HG03460 (cell line): ENCODE results near the gene PIGU.
"Not testable (repeated sequence)": the region's sequence is repeated elsewhere in the genome, so short reads cannot be mapped to it uniquely, and the experiment has no call there.

Experiments
- ATAC-seq: cut with Tn5 transposase; IDR thresholded peaks from one replicate; pipeline ENCODE4 v1.9.1; 2021; ENCODE audit not compliant: unreplicated experiment

The PIGU gene

GRCh38 chr20:34663213-34663943 lies 13.5 kb downstream of the PIGU start:
- no peak for ATAC-seq

DNA sequence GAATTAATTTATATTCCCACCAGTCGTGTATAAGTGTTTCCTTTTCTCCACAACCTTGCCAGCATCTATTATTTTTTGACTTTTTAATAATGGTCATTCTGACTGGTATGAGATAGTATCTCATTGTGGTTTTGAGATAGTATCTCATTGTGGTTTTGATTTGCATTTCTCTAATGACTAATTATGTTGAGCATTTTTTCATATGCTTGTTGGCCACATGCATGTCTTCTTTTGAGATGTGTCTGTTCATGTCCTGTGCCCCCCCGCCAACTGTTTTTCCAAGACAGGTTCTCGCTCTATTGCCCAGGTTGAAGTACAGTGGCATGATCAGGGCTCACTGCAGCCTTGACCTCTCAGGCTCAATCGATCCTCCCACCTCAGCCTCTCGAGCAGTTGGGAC lies 15.1 kb downstream of the PIGU start:
- ATAC-seq = not testable (repeated sequence)

DNA sequence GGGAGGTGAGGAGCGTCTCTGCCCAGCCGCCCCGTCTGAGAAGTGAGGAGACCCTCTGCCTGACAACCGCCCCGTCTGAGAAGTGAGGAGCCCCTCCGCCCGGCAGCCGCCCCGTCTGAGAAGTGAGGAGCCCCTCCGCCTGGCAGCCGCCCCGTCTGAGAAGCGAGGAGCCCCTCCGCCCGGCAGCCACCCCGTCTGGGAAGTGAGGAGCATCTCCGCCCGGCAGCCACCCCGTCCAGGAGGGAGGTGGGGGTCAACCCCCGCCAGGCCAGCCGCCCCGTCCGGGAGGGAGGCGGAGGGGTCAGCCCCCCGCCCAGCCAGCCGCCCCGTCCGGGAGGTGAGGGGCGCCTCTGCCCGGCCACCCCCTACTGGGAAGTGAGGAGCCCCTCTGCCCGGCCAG lies 18.2 kb downstream of the PIGU start:
- ATAC-seq = not testable (repeated sequence)

GRCh38 chr20:34654207-34654744 lies 22.6 kb downstream of the PIGU start:
- no peak for ATAC-seq

- ATAC-seq = no peak
Observed at GRCh38 chr20:34651200-34651599, 25.7 kb downstream of the PIGU start.

DNA sequence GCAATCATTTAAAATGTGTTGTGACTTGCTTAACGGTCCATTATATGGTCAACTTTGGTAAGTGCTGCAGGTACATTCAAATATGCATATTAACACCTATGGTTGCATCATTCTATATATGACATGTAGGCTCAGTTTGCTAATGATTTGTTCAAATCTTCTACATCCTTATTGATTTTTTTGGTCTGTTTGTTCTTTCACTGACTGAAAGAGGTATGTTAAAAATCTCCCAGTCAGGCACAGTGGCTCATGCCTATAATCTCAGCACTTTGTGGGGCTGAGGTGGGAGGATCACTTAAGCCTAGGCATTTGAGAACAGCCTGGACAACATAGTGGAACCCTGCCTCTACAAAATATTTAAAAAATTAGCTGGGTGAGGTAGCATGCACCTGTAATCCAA lies 29.2 kb downstream of the PIGU start:
- ATAC-seq = no peak

DNA sequence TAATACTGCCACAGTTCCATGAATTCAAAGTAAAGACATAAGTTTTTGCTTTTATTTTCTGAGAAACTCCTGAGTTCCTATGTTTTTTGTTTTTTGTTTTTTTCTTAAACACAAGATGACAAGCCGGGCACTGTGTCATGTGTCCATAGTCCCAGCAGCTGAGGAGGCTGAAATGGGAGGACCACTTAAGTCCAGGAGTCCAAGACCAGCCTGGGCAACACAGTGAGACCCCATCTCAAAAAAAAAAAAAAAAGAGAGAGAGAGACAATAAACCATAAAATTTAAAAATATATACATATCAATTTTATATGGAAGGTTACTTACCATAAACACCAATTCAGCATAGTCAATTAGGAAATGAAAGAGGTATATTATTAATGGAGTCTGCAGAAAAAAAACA lies 31.9 kb downstream of the PIGU start:
- ATAC-seq = no peak

DNA sequence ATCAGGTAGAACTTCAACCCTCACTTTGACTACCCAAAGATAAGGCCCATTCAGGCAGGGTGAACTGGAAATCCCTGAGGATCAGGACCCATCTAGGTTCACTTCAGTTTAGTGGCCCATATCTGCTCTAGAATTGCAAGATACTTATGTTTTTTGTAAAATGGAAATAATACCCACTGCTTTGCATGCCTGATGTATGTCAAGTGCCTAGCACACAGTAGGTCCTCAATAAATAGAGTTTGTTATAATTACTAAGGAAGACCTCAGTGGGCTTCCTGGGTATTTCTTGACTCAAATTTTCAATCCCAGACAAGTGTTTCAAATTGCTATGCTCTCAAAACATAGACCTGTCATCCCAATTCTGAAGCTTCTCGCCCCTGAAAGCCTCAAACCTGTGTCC lies 32.5 kb downstream of the PIGU start:
- ATAC-seq = no peak

DNA sequence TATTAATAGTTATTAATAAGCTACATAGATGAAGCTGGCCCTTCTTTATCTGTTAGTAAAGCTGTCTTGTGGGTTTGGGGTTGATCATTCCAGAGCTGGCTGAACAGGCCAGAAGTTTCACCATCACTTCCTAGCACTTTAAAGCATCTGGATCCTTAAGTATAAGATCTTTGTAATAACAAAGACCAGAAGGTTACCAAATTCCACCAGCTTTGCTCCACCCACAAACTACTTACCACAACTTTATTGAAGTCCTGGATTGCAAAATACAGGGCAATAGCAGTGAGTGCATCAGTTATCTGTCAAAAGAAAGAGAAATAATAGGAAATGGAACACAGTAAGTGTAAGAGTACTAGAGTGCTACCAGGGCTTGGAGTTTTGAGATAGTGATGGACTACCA lies 33.0 kb downstream of the PIGU start:
- no peak for ATAC-seq

GRCh38 chr20:34642009-34642408 lies 34.9 kb downstream of the PIGU start:
- no peak for ATAC-seq

GRCh38 chr20:34639755-34640222 lies 37.1 kb downstream of the PIGU start:
- ATAC-seq = no peak

- ATAC-seq = no peak
Observed at GRCh38 chr20:34638532-34638931, 38.4 kb downstream of the PIGU start.

- no peak for ATAC-seq
Observed at GRCh38 chr20:34638039-34638292, 38.9 kb downstream of the PIGU start.

DNA sequence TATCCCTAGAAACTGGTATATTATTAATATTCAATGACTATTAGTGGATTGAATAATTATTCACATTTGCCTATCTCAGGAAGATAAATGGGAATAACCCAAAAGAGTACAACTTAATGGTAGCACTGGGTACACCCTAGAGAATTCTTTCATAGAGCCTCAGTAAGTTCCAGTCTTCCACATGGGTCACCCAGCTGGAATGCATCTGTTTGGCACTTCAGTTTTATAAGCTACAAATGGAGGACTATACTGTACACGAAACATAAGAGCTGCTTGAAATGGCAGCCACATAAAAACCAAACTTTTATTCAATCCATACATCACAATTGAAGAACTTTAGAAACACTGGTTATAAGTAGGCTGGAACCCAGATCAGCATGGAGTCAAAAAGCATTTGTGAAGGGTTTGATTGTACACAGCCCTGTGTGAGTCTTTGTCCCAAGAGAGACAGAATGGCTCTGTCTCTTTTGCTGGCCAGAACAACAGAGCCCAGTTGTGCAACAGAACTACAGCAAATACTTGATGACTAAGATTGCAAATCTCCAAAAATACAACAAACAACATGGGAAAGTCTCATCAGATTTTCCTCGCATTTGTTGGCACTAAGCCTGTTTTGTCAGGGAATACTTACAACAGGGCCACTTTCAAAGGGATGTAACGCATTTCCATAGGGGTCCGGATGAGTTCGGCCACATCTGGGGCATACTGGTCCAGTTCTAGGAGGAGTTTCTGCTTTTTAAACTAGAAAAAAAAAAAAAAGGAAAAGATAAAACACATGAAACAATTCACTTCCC lies 39.5 kb downstream of the PIGU start:
- ATAC-seq = no peak

- ATAC-seq = no peak
Observed at GRCh38 chr20:34636648-34637047, 40.2 kb downstream of the PIGU start.

DNA sequence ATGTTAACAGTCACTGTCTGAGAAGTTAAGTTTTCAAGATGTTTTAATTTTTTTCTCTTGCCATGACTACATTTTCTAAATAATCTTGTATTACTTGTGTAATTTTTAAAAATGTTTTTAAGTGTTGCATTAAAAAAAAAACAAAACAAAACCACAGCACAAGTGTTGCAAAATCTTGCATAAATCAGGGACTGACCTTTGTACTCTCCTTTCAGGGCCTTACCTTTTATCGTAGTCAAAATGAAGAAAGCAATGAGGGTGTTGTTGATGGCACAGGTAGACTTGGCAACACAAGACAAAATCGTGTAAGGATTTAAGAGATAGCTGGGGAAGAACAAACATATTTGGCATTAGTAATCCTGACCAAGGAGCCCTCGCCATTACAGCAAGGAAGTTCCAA lies 42.5 kb downstream of the PIGU start:
- no peak for ATAC-seq

GRCh38 chr20:34632870-34633452 lies 43.9 kb downstream of the PIGU start:
- ATAC-seq = no peak

GRCh38 chr20:34629904-34630303 lies 47.0 kb downstream of the PIGU start:
- ATAC-seq = no peak

DNA sequence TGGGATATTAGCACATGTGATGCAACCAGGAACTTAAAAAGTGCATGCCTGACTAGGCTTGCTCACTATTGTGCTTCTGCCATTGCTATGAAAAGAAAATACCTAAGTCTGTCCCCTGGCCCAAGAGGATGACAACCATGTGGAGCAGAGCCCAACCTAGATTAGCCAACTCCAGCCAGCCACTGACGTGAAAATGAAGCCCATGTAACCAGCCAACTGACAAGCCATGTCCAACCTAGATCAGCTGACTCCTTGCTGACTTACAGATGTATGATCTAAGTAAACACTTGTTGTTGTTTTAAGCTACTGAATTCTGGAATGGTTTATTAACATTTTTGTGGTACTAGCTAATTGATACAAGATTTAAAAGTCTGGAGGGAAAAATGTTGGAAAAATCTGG lies 47.5 kb downstream of the PIGU start:
- no peak for ATAC-seq

DNA sequence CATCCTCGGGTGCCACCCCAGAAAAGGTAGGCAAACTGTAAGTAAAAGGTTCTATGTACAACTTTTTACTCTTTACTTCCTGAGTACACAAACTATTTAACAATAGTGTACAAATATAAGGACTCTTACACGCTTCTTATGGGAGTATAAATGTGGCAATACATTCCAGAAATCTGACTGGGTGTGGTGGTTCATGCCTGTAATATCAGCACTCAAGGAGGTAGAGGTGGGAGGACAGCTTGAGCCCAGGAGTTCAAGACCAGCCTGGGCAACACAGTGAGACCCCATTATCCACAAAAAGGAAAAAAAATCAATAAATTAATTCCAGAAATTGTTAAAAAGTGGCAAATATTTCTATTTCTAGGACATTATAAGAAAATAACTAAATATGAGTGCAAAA lies 48.9 kb downstream of the PIGU start:
- ATAC-seq = no peak

GRCh38 chr20:34627458-34627857 lies 49.4 kb downstream of the PIGU start:
- ATAC-seq = no peak

DNA sequence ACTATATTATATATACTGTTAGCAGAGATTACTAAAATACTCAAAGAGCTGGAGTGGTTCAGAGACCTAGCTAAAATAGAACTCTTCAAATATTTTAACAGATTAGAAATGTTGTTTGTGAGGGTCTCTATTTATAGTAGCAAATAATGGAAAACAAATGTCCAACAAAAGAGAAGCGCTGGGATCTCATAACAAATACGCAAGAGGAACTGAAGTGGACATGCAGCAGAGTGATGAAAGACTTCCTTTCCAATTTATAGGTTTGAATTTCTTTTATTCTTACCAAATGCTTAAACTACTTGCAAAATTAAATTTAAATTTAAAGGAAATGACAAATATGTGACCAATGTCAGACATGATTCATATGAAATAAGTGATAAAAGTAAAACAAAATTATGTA lies 49.9 kb downstream of the PIGU start:
- ATAC-seq = no peak
